ENCODE data around the gene SPTAN1.

The SPTAN1 gene

GRCh38 chr9:128675382-128675781 lies 123.0 kb downstream of the SPTAN1 start:
- POLR2A ChIA-PET (ENCODE audit: low non-redundant PET): interaction anchor here (0.6 to 0.9 kb wide), 3 partner anchors 10 to 139 kb away, joined by 3 to 9 read pairs (median 3); no protein-coding TSS in a partner anchor
- no peak overlapping the region for H3K27ac ChIP-seq
- no peak for DNase-seq (ENCODE audit: low spot score)
- CTCF ChIA-PET: interaction anchor here (0.6 kb wide), 1 partner anchor 91 kb away, joined by 3 read pairs; no protein-coding TSS in a partner anchor
- no peak for TF ChIP-seq CTCF (conservative IDR thresholded peaks at IDR 0.05; ENCODE audit: low read depth)

- no peak for DNase-seq (ENCODE audit: low spot score)
- CTCF ChIA-PET: interaction anchor here (0.6 kb wide), 2 partner anchors 39 to 272 kb away, joined by 3 to 4 read pairs; no protein-coding TSS in a partner anchor
- POLR2A ChIA-PET (ENCODE audit: low non-redundant PET): no interaction called here
- no peak overlapping the region for H3K27ac ChIP-seq
- no peak for TF ChIP-seq CTCF (conservative IDR thresholded peaks at IDR 0.05; ENCODE audit: low read depth)
These were observed 125.4 kb downstream of the SPTAN1 start for GRCh38 chr9:128677794-128678193.

Measured in RWPE1 (cell line).